Measurements from ENCODE around the gene PTPN3. TPM values are rescaled to one million over a fixed set of nuclear protein-coding genes. Genes with fewer than 3 reads are reported as not detected.

PTPN3 gene
- polyA plus RNA-seq, 1 donor (not counting 4 experiments of a cell fraction or from before 2014, with no cell fraction given): 19.9 TPM

GRCh38 chr9:109439378-109440116, 58.6 kb downstream of the PTPN3 start:
- no peaks in the 10 kb centered on the region for H3K79me2 ChIP-seq (ENCODE audit: control insufficient read depth, insufficient read depth, low read length)
- H3K9ac ChIP-seq (ENCODE audit: control insufficient read depth, extremely low read depth, insufficient read depth, low read length): no peak overlapping the region
- FAIRE-seq (no peak), DNase-seq (ENCODE audit: low read depth, low spot score) (no peak)
- peaks cover 21 to 40% of the 10 kb centered on the region in 2 experiments for H3K36me3 ChIP-seq (ENCODE audit: control insufficient read depth in 2 of 2, extremely low read depth in 1 of 2, insufficient read depth in 2 of 2, low read length in 2 of 2)
- TF ChIP-seq CTCF (optimal IDR thresholded peaks at IDR 0.05 in 1 of 3, IDR thresholded peaks at IDR 0.05 in 1 of 3, conservative IDR thresholded peaks at IDR 0.05 in 1 of 3; ENCODE audit: extremely low read depth in 1 of 3, insufficient read depth in 2 of 3, low read length in 3 of 3): no peak
- no peak for TF ChIP-seq EZH2 (IDR thresholded peaks at IDR 0.05; ENCODE audit: low read length)
- H3K9me1 ChIP-seq (ENCODE audit: control insufficient read depth, extremely low read depth, insufficient read depth, low read length): no peaks in the 10 kb centered on the region
- no peaks in the 10 kb centered on the region for H4K20me1 ChIP-seq (ENCODE audit: control insufficient read depth, extremely low read depth, insufficient read depth, low read length)
- H3K9me3 ChIP-seq (ENCODE audit: control insufficient read depth, low read depth, low read length): no peaks in the 10 kb centered on the region
- dilution Hi-C loops (cut with MboI; ENCODE audit: extremely low pct_ligation_motif_present, low sequenced_read_pairs): no loop called here
- no peaks in the 10 kb centered on the region for H3K27me3 ChIP-seq (ENCODE audit: control insufficient read depth, extremely low read depth, insufficient read depth, low read length)
- H3K4me3 ChIP-seq (ENCODE audit: control insufficient read depth in 2 of 3, extremely low read depth in 1 of 3, insufficient read depth in 2 of 3, low read depth in 1 of 3, low read length in 3 of 3): no peak overlapping the region
- no peak overlapping the region for H3K4me2 ChIP-seq (ENCODE audit: control insufficient read depth, extremely low read depth, insufficient read depth, low read depth, low read length)
- H2AFZ ChIP-seq (ENCODE audit: control insufficient read depth, low read length): no peak overlapping the region
- no peak overlapping the region for H3K27ac ChIP-seq (ENCODE audit: control insufficient read depth, insufficient read depth, low read length)
- peaks cover 22% of the 10 kb centered on the region for H3K4me1 ChIP-seq (ENCODE audit: control insufficient read depth, extremely low read depth, insufficient read depth, low read length)

- Histone ChIP-seq H3K9me1 (ENCODE audit: control insufficient read depth, extremely low read depth, insufficient read depth, low read length) (no peaks in the 10 kb centered on the region), H3K79me2 (ENCODE audit: control insufficient read depth, insufficient read depth, low read length) (no peaks in the 10 kb centered on the region), H3K9me3 (ENCODE audit: control insufficient read depth, low read depth, low read length) (no peaks in the 10 kb centered on the region), H3K4me2 (ENCODE audit: control insufficient read depth, extremely low read depth, insufficient read depth, low read depth, low read length) (no peak overlapping the region), H3K36me3 (ENCODE audit: control insufficient read depth in 2 of 2, extremely low read depth in 1 of 2, insufficient read depth in 2 of 2, low read length in 2 of 2) (peaks cover 19 to 33% of the 10 kb centered on the region in 2 experiments), H2AFZ (ENCODE audit: control insufficient read depth, low read length) (no peak overlapping the region), H3K27me3 (ENCODE audit: control insufficient read depth, extremely low read depth, insufficient read depth, low read length) (no peaks in the 10 kb centered on the region), H4K20me1 (ENCODE audit: control insufficient read depth, extremely low read depth, insufficient read depth, low read length) (no peaks in the 10 kb centered on the region), H3K4me3 (ENCODE audit: control insufficient read depth in 2 of 3, extremely low read depth in 1 of 3, insufficient read depth in 2 of 3, low read depth in 1 of 3, low read length in 3 of 3) (no peak overlapping the region), H3K27ac (ENCODE audit: control insufficient read depth, insufficient read depth, low read length) (no peak overlapping the region), H3K4me1 (ENCODE audit: control insufficient read depth, extremely low read depth, insufficient read depth, low read length) (peaks cover 9% of the 10 kb centered on the region), H3K9ac (ENCODE audit: control insufficient read depth, extremely low read depth, insufficient read depth, low read length) (no peak overlapping the region)
- TF ChIP-seq EZH2 (IDR thresholded peaks at IDR 0.05; ENCODE audit: low read length) (no peak), CTCF (optimal IDR thresholded peaks at IDR 0.05 in 1 of 3, IDR thresholded peaks at IDR 0.05 in 1 of 3, conservative IDR thresholded peaks at IDR 0.05 in 1 of 3; ENCODE audit: extremely low read depth in 1 of 3, insufficient read depth in 2 of 3, low read length in 3 of 3) (no peak)
- no peak for DNase-seq (ENCODE audit: low read depth, low spot score)
- dilution Hi-C loops (cut with MboI; ENCODE audit: extremely low pct_ligation_motif_present, low sequenced_read_pairs): no loop called here
- no peak for FAIRE-seq
Observed at GRCh38 chr9:109437286-109437685, 60.8 kb downstream of the PTPN3 start.
